Caco-2 (cell line): Measurements from ENCODE around the gene FGD2. TPM values are rescaled to one million over a fixed set of nuclear protein-coding genes. Genes with fewer than 3 reads are reported as not detected.

ENCODE experiments used
- BruUV-seq: library from RNA; stranded (reverse); fragments of 400-500 nt; replicated peaks from 2 replicates; lab custom pipeline; 2021; lab: Mats Ljungman, UMichigan
- CTCF ChIA-PET: fragments of 300-600 bp; sonication (Branson Sonifier 250); formaldehyde crosslinking; loops from one replicate; lab custom pipeline; 2022; ENCODE audit warnings: antibody characterized with exemption; lab: Charles Lee
- POLR2A ChIA-PET: fragments of 300-600 bp; sonication (Branson Sonifier 250); formaldehyde crosslinking; loops from one replicate; lab custom pipeline; 2022; ENCODE audit warnings: antibody characterized with exemption; lab: Charles Lee
- DNase-seq, 2 experiments: peaks; one replicate each; pipeline versions ENCODE4 v3.0.0 to v3.0.0-alpha.2; 2020 to 2022
- H3K27me3 ChIP-seq: replicated peaks from 2 replicates; pipeline ENCODE4 v1.6.0; 2011; ENCODE audit warnings: low read length; ENCODE audit not compliant: control insufficient read depth, insufficient read depth
- H3K36me3 ChIP-seq: 2 replicates; pipeline ENCODE4 v1.5.1; 2011; ENCODE audit warnings: low read length; ENCODE audit not compliant: control insufficient read depth, insufficient read depth
- H3K4me1 ChIP-seq: fragments of 250-450 bp; sonication (Bioruptor Pico); 2 replicates; pipeline ENCODE4 v1.5.1; 2020; ENCODE audit warnings: mild to moderate bottlenecking
- H3K4me3 ChIP-seq: 2 replicates; pipeline ENCODE4 v1.5.1; 2011; ENCODE audit warnings: low read depth, mild to moderate bottlenecking, control low read depth, low read length
- H3K9me3 ChIP-seq: fragments of 250-450 bp; sonication (Bioruptor Pico); 2 replicates; pipeline ENCODE4 v1.5.1; 2020; ENCODE audit warnings: mild to moderate bottlenecking, moderate library complexity
- H3K27ac Mint-ChIP-seq: one replicate; pipeline ENCODE4 v1.8.0; 2022; ENCODE audit warnings: mixed read lengths; ENCODE audit not compliant: unreplicated experiment
- H3K27me3 Mint-ChIP-seq: one replicate; pipeline ENCODE4 v1.8.0; 2022; ENCODE audit warnings: mixed read lengths; ENCODE audit not compliant: insufficient read depth, unreplicated experiment
- H3K36me3 Mint-ChIP-seq: one replicate; pipeline ENCODE4 v1.8.0; 2022; ENCODE audit warnings: mild to moderate bottlenecking, mixed read lengths; ENCODE audit not compliant: insufficient read depth, unreplicated experiment
- H3K4me1 Mint-ChIP-seq: one replicate; pipeline ENCODE4 v1.8.0; 2022; ENCODE audit warnings: low read depth, mixed read lengths; ENCODE audit not compliant: unreplicated experiment
- H3K4me3 Mint-ChIP-seq: one replicate; pipeline ENCODE4 v1.8.0; 2022; ENCODE audit warnings: mild to moderate bottlenecking, moderate library complexity, mixed read lengths; ENCODE audit not compliant: unreplicated experiment
- H3K9me3 Mint-ChIP-seq: one replicate; pipeline ENCODE4 v1.8.0; 2022; ENCODE audit warnings: mixed read lengths; ENCODE audit not compliant: unreplicated experiment
- intact Hi-C: fragments of 100-400 bp; cut with micrococcal nuclease; formaldehyde crosslinking; loops from one replicate; pipeline ENCODE4 v1.10.0; 2022; ENCODE audit not compliant: unreplicated experiment
- total RNA-seq: library from RNA; stranded (reverse); gene quantifications from 2 replicates; pipeline ENCODE4 v1.2.3, GENCODE V29; 2022
- TF ChIP-seq, protein P1 (sequence below), 2 experiments: fragments of 200-600 bp in 1 of 2; IDR thresholded peaks; 1 replicate in 1 of 2; 2 replicates in 1 of 2; pipeline versions ENCODE4 v1.5.1 to v1.8.0; 2011 to 2022; ENCODE audit warnings: antibody characterized with exemption in 1 of 2, control low read depth in 1 of 2, inconsistent platforms in 1 of 2, low read depth in 1 of 2, low read length in 1 of 2, mild to moderate bottlenecking in 1 of 2, moderate library complexity in 1 of 2; ENCODE audit not compliant: insufficient read depth in 1 of 2, severe bottlenecking in 1 of 2, unreplicated experiment in 1 of 2

FGD2 gene
- total RNA-seq, 1 experiment from 2014 or later: not detected

DNA sequence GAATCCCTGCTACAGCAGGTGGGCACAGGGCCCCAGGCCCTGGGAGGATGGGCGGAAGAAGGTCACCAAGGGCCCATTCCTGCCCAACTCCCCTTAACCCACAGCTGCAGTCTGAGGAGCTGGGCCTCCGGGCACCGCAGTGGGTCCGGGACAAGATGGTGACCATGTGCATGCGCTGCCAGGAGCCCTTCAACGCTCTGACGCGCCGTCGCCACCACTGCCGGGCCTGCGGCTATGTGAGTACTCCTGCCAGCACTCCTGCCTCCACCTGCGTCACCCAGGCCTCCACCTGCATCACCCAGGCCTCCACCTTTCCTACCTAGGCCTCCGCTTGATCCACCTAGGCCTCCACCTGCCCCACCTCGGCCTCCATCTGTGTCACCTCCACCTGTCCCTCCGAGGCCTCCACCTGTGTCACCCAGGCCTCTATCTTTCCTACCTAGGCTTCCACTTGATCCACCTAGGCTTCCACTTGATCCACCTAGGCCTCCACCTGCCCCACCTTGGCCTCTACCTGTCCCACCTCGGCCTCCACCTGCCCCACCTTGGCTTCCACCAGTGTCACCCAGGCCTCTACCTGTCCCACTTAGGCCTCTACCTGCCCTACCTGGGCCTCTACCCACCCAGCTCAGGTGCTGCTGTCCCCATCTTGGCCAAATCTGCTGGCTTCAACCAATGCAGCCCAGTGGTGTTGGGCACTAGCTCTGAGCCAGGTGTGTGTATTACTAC is 16.8 kb downstream of the FGD2 start:
- Histone ChIP-seq H3K4me3 (no peak overlapping the region), H3K9me3 (no peaks in the 10 kb centered on the region), H3K27me3 (no peaks in the 10 kb centered on the region), H3K36me3 (no peaks in the 10 kb centered on the region), H3K4me1 (peaks cover 23% of the 10 kb centered on the region)
- Mint-ChIP-seq H3K27me3 (no peaks in the 10 kb centered on the region), H3K4me3 (no peak overlapping the region), H3K4me1 (peaks cover 31% of the 10 kb centered on the region), H3K27ac (peak overlapping the region; percentile 62), H3K36me3 (no peaks in the 10 kb centered on the region), H3K9me3 (no peaks in the 10 kb centered on the region)
- CTCF ChIA-PET: interaction anchor here (0.5 to 10.4 kb wide), 9 partner anchors 10 to 187 kb away, joined by 3 to 163 read pairs (median 5); partner anchors contain the start of gene MTCH1
- no TSS peak for BruUV-seq
- POLR2A ChIA-PET: no interaction called here
- TF ChIP-seq, protein P1, sequence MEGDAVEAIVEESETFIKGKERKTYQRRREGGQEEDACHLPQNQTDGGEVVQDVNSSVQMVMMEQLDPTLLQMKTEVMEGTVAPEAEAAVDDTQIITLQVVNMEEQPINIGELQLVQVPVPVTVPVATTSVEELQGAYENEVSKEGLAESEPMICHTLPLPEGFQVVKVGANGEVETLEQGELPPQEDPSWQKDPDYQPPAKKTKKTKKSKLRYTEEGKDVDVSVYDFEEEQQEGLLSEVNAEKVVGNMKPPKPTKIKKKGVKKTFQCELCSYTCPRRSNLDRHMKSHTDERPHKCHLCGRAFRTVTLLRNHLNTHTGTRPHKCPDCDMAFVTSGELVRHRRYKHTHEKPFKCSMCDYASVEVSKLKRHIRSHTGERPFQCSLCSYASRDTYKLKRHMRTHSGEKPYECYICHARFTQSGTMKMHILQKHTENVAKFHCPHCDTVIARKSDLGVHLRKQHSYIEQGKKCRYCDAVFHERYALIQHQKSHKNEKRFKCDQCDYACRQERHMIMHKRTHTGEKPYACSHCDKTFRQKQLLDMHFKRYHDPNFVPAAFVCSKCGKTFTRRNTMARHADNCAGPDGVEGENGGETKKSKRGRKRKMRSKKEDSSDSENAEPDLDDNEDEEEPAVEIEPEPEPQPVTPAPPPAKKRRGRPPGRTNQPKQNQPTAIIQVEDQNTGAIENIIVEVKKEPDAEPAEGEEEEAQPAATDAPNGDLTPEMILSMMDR (IDR thresholded peaks at IDR 0.05; ENCODE audit: insufficient read depth in 1 of 2, low read depth in 1 of 2, low read length in 1 of 2, severe bottlenecking in 1 of 2, unreplicated experiment in 1 of 2): no peak
- intact Hi-C loops: loop anchor here (5.0 kb wide), 1 partner anchor 280 kb away; no protein-coding TSS in a partner anchor
- no peak for DNase-seq

DNA sequence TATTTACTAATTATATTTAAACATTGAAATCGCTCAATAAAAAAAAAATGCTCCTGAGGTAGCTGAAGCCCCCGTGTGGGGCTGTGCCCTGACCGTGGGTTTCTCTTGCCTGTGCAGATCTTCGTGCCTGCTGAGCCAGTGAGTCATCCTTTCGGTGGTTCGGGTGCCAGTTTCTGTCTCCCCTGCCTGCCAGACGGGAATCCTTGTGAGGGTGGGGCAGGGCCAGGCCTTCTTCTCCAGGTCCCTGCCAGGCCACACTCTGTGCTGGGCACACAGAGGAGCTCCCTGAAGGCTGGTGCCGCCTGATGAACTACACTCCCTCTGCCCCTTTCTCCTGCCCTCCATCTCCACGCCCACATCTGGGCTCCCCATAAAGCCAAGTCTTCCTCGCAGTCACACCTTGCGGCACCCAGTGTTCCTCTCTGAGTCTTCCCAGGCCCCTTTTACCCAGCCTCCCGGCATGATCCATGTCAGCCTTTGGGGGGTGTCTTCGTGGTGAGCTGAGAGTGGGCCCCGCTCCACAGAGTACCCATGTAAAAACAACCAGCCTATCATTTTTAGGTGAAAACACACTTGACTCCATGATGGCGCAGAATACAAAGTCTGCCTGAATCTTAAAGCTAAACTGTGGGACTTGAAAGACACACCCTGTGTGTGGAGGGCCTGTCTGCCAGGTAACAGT is 19.3 kb downstream of the FGD2 start:
- BruUV-seq: no TSS peak
- ChIA-PET CTCF (interaction anchor here (0.5 to 10.4 kb wide), 3 partner anchors 26 to 184 kb away, joined by 3 to 163 read pairs (median 3); no protein-coding TSS in a partner anchor), POLR2A (no interaction called here)
- H3K36me3 Mint-ChIP-seq: no peaks in the 10 kb centered on the region
- Histone ChIP-seq H3K4me3 (no peak overlapping the region), H3K27me3 (no peaks in the 10 kb centered on the region), H3K36me3 (no peaks in the 10 kb centered on the region), H3K9me3 (no peaks in the 10 kb centered on the region), H3K4me1 (peaks cover 23% of the 10 kb centered on the region)
- no peak for DNase-seq
- no peaks in the 10 kb centered on the region for H3K27me3 Mint-ChIP-seq
- peaks cover 31% of the 10 kb centered on the region for H3K4me1 Mint-ChIP-seq
- TF ChIP-seq, protein P1 (IDR thresholded peaks at IDR 0.05; ENCODE audit: insufficient read depth in 1 of 2, low read depth in 1 of 2, low read length in 1 of 2, severe bottlenecking in 1 of 2, unreplicated experiment in 1 of 2): no peak
- no peaks in the 10 kb centered on the region for H3K9me3 Mint-ChIP-seq
- no peak overlapping the region for H3K4me3 Mint-ChIP-seq
- H3K27ac Mint-ChIP-seq: peak overlapping the region; percentile 51
- intact Hi-C loops: loop anchor here (5.0 kb wide), 1 partner anchor 278 kb away; no protein-coding TSS in a partner anchor
